GM23248 (cell line): ENCODE data around the gene PAK1.

Experiments used
- EZH2 ChIP-seq: fragments of 200-600 bp; sonication (generic); IDR thresholded peaks from 2 replicates; pipeline ENCODE4 v1.6.1; 2018; ENCODE audit warnings: antibody characterized with exemption, mild to moderate bottlenecking; ENCODE audit not compliant: insufficient read depth, poor library complexity, severe bottlenecking
- EZH2phosphoT487 ChIP-seq: fragments of 200-600 bp; sonication (generic); IDR thresholded peaks from 2 replicates; pipeline ENCODE4 v1.6.1; 2018; ENCODE audit warnings: antibody characterized with exemption, moderate library complexity, mild to moderate bottlenecking, low read depth; ENCODE audit not compliant: insufficient read depth

- no peak for TF ChIP-seq EZH2
- TF ChIP-seq EZH2phosphoT487, result no peak
These were observed 62.0 kb downstream of the PAK1 start for GRCh38 chr11:77411717-77412441.
